Neutrophil (primary cell): ENCODE measurements around the gene ANKH.

Experiments
- H3K27ac ChIP-seq: fragments of 200-600 bp; sonication (generic); 2 replicates; pipeline ENCODE4 v1.5.1; 2016; ENCODE audit warnings: mild to moderate bottlenecking, moderate library complexity
- H3K27me3 ChIP-seq: fragments of 200-600 bp; sonication (generic); 2 replicates; pipeline ENCODE4 v1.6.0; 2016; ENCODE audit warnings: mild to moderate bottlenecking
- H3K36me3 ChIP-seq: fragments of 200-600 bp; sonication (generic); 2 replicates; pipeline ENCODE4 v1.5.1; 2017
- H3K4me1 ChIP-seq, 2 experiments: fragments of 200-600 bp in 1 of 2; sonication (generic) in 1 of 2; 1 replicate in 1 of 2; 2 replicates in 1 of 2; pipeline versions ENCODE4 v1.5.1 to v1.6.1; 2013 to 2016; ENCODE audit warnings: low read depth in 1 of 2, low read length in 1 of 2, mild to moderate bottlenecking in 1 of 2, moderate library complexity in 1 of 2; ENCODE audit not compliant: control insufficient read depth in 1 of 2, insufficient read depth in 1 of 2
- H3K4me3 ChIP-seq, 2 experiments: fragments of 200-600 bp in 1 of 2; sonication (generic) in 1 of 2; 1 replicate in 1 of 2; 2 replicates in 1 of 2; pipeline ENCODE4 v1.5.1; 2013 to 2016; ENCODE audit warnings: low read depth in 1 of 2, low read length in 1 of 2, mild to moderate bottlenecking in 1 of 2, moderate library complexity in 1 of 2
- H3K9me3 ChIP-seq: fragments of 200-600 bp; sonication (generic); 2 replicates; pipeline ENCODE4 v1.5.1; 2016
- CTCF ChIP-seq: fragments of 200-600 bp; sonication (generic); IDR thresholded peaks from 2 replicates; pipeline ENCODE4 v1.5.1; 2016; ENCODE audit warnings: antibody characterized with exemption

Gene ANKH

GRCh38 chr5:14778792-14779070 is 92.8 kb downstream of the ANKH start:
- H3K27ac ChIP-seq: no peak overlapping the region
- TF ChIP-seq CTCF: no peak
- no peak overlapping the region for H3K4me3 ChIP-seq
- H3K4me1 ChIP-seq: no peaks in the 10 kb centered on the region
- no peaks in the 10 kb centered on the region for H3K9me3 ChIP-seq
- H3K36me3 ChIP-seq: no peaks in the 10 kb centered on the region
- H3K27me3 ChIP-seq: no peaks in the 10 kb centered on the region

- H3K4me1 ChIP-seq: no peaks in the 10 kb centered on the region
- H3K9me3 ChIP-seq: no peaks in the 10 kb centered on the region
- no peak for TF ChIP-seq CTCF
- H3K4me3 ChIP-seq: no peak overlapping the region
- no peaks in the 10 kb centered on the region for H3K36me3 ChIP-seq
- H3K27ac ChIP-seq: no peak overlapping the region
- H3K27me3 ChIP-seq: no peaks in the 10 kb centered on the region
These were observed 93.4 kb downstream of the ANKH start for GRCh38 chr5:14777932-14778791.

DNA sequence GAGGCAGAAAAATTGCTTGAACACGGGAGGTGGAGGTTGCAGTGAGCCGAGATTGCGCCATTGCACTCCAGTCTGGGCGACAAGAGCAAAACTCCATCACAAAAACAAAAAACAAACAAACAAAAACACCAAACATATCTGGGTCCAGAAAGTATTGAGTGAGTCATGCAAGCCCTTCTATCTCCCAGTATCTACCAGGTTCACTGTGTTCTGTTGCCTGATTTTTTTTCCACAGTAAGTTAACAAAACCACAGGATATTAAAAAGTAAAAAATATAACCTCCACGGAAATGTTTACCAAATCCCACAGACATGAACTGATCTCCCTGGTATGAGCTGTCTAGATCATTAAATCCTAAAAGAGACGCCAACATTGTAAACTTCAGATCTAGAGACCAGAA is 94.4 kb downstream of the ANKH start:
- H3K4me3 ChIP-seq: no peak overlapping the region
- no peak for TF ChIP-seq CTCF
- H3K36me3 ChIP-seq: no peaks in the 10 kb centered on the region
- no peaks in the 10 kb centered on the region for H3K27me3 ChIP-seq
- no peaks in the 10 kb centered on the region for H3K4me1 ChIP-seq
- H3K27ac ChIP-seq: no peak overlapping the region
- no peaks in the 10 kb centered on the region for H3K9me3 ChIP-seq

DNA sequence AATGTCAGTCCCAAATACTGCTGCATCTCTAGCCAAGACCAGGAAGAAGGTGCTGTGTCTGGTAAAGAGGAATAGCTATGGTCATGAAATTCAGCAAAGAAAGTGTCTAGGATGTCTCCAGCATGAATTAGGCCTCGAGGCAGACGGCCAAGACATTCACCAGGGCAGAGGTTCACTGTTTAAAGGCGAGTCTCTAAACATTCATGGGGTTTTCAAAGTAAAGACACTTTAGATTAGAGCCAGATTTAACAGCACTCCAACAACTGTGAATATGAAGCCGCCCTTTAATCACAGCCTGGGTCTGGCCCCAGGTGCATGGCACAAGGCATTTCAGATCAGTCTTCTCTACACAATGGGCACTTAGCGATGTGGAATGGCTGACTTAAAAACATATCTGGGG is 95.0 kb downstream of the ANKH start:
- TF ChIP-seq CTCF: no peak
- Histone ChIP-seq H3K36me3 (no peaks in the 10 kb centered on the region), H3K27me3 (no peaks in the 10 kb centered on the region), H3K27ac (no peak overlapping the region), H3K4me3 (no peak overlapping the region), H3K9me3 (no peaks in the 10 kb centered on the region), H3K4me1 (no peaks in the 10 kb centered on the region)

- no peak for TF ChIP-seq CTCF
- H3K9me3 ChIP-seq: no peaks in the 10 kb centered on the region
- no peaks in the 10 kb centered on the region for H3K4me1 ChIP-seq
- H3K27me3 ChIP-seq: no peaks in the 10 kb centered on the region
- H3K27ac ChIP-seq: no peak overlapping the region
- H3K36me3 ChIP-seq: no peaks in the 10 kb centered on the region
- no peak overlapping the region for H3K4me3 ChIP-seq
These were observed 95.7 kb downstream of the ANKH start for GRCh38 chr5:14775857-14776256.
